Stimulated activated CD4-positive, alpha-beta T cell treated with anti-CD3 and anti-CD28 coated beads, Interleukin-4, amount 100 ng/mL, for 24 hours (primary cell): ENCODE data around the gene ZNF101.

ENCODE experiments used
- DNase-seq: peaks from one replicate; pipeline ENCODE4 v3.0.0-alpha.2; 2020

Gene ZNF101

DNA sequence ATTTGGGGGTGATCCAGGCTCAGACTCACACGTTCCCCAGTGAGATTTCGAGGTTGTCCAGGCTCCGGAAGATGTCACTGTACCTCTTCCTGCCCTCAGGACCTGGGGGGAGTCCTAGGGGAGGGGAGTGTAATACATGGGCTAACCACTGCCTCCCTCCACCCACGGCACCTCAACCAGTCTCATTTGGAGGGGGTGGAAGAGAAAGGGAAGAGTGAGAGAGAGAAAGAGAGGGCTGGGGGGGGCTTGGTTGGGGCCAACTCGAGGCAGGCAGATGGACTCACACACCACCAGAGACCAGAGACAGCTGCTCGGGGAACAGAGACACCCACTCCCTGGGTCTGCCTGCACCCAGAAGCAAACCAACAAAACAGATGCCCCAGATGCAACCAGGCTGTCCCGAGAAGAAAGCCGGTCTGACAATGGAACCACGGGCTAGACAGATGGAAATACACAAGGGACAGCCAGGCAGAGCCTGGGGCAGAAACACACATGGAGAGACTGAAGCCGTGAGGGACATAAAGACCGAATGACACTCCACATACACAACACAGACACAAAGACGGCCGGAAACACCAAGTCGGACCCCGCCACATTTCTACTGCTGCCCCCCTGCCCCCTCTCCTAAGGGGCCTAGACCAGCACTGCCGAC, 26.0 kb upstream of the ZNF101 start:
- peak; percentile 53 for DNase-seq

DNA sequence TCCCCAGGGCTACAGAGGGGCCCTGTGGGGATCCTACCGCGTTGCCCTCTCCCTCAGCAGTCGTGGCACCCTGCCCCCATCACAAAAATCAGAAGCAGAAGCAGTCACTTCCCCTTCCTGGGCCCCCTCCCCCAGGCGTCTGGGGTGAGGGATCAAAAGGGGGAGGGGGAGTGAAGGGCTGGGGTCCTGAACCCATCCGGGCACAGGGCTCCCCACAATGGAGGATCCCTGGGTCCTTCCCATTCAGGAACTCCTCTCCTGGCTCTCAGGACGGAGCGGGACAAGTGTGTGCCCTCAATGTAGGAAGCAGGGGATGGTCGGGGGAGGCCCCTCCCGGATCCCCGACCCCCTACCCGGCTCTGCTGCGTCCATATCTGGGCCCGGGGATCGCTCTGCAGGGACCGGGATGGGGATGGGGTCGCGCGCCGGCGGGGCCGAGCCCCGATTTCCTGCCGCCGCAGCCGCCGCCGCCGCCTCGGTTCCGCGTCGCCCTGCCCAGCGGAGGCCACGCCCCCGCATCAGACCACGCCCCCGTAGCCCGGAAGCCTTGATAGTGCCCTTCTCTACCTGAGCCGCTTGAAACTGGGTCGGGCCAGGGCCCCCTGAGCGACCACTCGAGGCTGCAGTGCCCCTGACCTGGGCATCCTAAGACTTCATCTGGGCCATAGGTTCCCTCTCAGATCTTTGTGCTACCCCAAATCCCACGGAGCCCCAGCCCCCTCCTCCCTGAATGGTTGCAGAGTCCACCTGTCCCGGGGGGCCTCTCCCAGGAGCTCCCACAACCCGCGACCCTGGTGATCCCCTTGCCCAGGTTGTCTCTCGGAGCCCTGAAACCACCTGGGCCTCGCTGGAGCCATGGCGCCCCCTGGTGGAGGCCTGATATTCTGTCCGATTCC, 25.2 kb upstream of the ZNF101 start, which contains the start of gene GMIP:
Gene GMIP, minus strand, starts transcription at position 500 of the 896 bp plus-strand sequence. Its CDS starts 128 bp downstream, at position 372.
- DNase-seq: peak; percentile 84

DNA sequence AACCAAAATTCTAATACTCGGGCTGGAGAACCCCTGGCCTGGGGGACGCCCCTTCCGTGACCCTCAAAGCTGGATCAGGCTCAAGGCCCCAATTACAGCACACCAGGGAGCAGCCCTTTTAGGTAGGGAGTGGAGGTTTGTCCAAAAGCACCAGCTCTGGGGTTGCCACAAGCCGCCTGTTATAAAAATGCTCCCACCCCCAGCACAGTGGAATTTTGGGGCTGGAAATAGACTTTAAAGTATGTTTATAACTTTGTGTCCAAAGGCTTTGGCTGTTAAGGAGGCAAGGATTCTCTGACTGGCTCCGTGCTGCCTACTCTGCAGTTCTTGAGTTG, 24.6 kb upstream of the ZNF101 start:
- DNase-seq: no peak

DNA sequence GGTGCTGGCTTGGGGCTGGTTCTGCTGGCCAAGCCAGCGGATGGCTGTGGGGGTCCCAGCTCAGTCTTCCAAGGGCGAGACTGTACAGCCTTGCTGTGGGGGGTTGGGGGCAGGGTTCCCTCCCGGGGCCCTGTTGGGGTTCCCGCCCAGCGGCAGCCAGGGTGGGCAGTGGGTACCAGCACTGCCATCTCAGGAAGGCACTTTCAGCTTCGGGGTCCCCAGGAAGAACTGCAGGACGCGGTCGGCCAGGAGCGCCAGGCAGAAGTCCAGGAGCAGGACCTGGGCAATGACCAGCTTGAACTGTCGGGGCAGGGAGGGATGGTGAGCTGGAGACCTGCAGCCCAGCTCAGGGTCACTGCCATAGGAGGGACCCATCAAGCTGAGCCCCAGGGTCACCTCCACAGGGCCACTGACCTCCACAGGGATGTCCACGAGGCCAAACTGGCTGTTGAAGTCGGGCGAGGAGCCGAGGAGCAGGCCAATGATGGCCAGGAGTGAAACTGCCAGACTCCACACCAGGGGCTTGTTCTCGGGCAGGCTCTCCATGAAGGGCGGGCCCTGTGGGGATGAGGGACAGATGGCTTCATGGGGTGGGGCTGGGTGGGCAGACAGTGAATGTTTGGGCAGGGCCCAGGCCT, 23.3 kb upstream of the ZNF101 start:
- no peak for DNase-seq

DNA sequence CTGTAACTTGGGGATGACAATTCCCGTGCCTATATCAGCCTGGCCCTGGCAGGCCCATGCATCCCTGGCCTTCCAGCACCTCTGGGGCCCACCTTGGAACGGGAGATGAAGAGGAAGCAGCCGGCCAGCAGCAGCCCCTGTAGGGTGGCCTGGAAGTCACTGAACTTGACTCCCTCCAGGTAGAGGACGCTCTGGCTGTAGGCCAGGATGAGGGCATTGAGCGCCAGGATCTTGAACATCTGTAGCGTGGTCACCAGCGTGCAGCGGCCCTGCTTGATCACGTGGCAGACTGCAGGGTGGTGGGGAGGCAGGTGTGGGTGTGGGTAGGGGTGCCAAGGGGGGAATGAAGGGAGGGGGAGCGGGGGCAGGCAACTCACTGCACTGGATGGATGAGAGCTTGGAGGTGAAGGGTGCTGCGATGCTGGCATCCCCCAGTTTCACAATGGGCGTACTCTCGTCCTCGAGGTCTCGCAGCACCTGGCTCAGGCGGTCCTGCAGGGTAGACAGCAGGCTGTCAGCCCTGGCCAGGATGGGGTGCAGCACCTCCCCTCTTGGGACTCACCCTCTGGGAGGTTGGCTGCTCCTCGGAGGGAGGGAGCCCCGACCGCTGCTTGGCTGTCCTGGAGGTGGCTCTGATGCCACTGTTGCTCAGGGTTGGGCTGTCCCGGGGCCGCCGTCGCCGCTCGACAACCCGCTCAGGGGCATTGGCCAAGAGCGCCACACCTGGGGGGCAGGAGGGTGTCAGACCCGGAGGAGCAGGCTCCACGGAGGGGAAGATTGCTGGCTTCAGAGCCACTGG, 21.4 kb upstream of the ZNF101 start:
- DNase-seq: no peak

DNA sequence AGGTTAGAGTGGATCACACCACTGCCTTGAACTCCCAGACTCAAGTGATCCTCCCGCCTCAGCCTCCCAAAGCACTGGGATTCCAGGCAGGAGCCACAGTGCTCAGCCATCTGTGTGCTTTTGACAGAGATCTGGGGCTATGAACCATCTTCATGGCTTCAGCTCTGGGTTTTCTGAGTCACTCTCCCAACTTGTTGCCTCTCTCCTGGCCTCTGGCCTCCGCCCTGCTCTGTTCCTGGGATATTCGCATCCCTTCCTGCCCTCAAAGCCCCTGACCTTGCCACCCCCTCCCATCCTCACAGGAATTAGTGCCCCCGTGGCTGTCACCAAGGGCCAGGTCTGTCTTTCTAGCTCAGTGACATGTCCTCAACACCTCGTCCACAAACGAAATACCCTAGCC, 19.5 kb upstream of the ZNF101 start:
- no peak for DNase-seq

DNA sequence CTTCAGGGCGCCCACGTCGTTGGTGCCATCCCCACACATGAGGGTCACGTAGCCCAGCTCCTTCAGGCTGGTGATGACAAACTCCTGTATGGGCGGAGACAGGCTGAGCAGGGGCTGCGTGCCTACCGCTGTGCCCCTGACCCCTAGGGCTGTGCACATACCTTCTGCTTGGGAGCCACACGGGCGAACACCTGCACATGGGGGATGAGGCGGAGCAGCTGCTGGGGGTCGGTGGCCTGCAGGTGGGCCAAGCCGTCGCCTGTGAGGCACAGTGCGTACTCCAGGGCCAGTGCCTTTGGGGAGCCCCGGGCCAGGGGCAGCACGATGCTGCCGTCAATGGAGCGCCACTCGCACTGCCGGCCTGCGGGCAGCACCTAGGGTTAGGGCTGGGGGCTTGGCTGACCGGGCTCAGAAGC, 19.1 kb upstream of the ZNF101 start:
- DNase-seq: no peak

DNA sequence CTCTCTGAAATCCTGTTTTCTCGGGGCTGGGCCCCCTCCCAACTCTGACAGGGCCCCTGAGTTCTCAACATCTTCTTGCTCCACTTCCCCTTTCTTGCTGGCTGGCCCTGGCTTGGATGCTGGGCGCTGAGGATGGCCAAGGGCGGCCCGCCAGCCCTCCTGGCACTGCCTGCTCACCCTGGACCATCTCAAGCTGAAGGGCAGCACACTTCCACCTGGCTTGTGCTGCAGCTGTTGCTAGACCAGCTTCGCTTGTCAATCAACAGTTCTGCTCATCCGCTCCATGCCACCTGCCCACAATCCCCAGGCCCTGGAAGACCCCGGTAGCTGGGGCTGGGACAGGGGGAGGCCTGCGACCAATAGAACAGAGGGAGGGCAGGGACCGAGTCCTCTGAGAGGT, 18.3 kb upstream of the ZNF101 start:
- no peak for DNase-seq

DNA sequence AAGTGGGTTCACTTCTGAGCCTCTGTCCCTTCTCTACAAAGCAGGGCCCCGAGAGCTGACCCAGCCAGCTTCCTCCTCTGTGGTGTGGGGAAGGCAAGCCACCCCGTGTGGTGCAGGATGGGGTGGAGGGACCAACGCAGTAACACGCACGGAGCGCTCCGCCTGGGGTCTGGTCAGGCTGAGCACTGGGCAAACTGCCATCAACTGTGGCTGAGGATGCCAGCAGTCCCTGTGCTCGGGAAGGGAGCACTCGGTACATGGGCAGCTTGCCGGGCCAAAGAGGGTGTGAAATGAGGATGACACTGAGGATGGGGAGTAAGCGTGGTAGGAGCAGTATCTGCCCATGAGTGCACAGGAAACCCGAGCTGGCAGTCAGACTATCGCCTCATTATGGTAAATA, 17.6 kb upstream of the ZNF101 start:
- no peak for DNase-seq

DNA sequence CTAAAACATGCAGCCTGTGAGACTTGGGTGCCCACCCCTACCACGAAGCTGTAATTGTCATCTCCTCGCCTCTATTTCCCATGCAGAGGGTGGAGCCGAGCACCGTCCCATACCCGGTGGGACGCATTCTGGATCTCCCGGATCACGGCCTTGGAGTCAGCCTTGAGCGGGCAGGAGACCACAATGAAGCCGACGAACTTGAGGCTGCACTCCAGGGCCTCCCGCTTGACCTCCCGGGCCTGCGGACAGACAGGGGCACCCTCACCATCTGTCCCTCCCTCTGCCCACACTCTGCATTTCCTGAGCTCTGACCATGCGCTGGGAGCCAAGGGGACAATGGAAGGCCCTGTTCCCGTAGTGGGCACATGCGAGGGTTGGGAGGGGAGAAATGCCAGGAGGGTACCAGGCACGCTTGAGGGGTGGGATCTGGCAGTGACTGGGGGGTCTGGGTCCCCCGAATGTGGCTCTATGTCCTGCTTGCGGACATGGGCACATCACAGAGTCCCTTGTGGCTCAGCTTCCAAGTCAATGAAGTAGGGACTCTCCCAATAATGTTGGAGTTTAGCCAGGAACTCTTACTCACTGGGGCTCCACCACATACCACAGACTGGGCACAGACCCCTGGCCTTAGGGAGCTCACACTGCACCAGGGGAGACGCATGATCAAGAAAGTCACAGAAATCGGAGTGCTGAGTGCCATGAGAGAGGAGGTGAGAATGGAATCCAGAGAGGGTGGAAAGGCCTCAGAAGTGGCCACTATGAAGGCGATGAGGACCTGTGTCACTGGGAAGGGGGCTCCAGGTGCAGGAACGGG, 15.9 kb upstream of the ZNF101 start:
- DNase-seq: no peak

DNA sequence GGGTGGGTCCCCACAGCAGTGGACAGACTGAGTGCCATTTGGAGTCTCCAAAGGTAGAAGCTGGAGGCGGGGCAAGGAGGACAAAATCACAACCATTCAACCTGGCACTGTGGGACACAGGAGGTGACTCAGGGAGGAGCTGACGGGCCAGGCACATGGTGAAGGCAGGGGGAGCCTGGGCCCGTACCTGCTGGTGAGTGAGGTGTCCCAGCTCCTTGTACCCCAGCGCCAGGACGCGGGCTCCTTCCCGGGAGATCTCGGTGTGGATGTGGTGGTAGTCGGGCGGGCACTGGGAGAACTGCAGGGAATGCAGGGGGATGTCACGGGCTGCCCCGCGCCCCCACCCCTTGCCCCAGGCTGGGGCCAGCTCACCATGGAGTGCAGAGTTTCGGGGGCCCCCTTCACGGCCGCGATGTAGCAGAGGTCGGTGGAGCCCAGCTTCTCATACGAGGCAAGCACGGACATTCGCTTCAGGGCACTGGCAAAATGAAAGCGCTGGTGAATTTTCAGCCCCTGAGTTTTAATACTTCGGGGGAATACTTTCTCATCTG, 15.0 kb upstream of the ZNF101 start:
- DNase-seq: no peak

DNA sequence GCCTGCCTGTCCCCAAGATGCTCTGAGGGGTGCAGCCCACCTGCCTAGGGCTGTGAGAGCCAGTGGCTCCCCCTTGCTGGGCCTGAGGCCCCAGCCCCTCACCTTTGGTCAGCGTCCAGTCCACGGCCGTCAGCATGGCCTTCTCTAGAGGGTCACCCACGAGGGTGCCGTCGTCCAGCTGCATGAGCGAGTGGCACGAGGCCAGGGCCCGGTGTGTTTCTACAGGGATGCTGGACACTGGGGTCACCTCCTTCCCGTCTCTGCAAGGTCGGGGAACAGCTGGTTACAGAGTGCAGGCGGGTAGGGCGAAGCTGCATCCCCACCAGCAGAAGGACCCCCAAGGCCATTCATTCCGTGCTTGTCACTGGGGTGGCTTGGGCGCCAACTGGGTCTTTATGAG, 14.2 kb upstream of the ZNF101 start:
- no peak for DNase-seq

DNA sequence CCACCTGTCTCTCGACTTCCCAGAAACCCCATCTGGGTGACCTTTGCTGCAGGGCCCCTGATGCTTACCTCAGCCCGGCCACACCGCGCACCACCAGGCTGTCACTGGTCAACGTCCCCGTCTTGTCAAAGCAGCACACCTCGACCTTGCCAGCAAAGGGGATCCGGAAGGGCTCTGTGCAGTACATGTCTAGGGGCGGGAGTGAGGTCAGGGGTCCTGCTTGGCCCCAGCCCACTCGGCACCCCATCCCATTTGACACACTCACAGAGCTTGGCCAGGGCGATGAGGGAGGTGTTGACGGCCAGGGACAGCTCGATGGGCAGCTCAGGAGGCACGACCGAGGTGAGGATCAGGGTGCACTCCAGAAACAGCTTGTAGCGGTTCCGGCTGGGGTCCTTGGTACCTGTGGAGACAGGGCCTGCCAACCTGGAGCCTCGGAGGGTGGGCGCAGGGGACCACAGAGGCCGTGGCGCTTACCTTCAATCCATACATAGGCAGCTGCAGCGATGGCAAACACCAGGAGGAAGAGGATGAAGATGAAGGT, 13.5 kb upstream of the ZNF101 start:
- no peak for DNase-seq

DNA sequence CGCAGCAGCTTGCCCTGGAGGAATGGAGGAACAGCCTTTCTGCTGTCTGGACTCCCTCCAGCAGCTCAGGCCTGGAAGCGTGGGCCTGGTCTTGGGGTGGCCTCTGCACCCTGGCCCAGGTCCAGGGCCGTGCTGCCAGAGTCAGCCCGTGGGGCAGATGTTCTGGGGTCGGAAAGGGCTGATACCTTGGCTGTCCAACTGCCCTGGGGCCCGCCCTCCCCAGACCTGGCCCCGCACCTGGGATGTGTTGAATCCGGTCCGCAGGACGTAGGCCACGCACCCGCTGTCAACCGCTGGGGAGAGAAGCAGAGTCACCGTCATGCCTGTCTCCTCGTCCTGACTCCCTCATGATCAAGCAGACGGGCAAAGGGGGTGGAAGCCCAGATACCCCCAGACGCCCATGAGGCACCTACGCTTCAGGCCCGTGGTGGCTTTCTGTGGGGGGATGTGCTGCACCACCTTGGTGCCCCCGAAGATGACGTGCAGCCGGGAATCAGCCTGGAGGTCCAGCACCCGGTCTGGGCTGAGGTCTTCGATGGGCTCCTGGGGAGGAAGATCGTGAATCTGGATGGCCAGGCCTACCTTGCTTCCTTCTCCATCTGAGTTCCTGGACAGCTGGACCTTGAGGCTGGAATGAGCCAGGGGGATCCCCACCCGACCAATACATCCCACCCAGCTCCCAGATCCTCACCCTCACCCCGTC, 12.8 kb upstream of the ZNF101 start:
- no peak for DNase-seq

DNA sequence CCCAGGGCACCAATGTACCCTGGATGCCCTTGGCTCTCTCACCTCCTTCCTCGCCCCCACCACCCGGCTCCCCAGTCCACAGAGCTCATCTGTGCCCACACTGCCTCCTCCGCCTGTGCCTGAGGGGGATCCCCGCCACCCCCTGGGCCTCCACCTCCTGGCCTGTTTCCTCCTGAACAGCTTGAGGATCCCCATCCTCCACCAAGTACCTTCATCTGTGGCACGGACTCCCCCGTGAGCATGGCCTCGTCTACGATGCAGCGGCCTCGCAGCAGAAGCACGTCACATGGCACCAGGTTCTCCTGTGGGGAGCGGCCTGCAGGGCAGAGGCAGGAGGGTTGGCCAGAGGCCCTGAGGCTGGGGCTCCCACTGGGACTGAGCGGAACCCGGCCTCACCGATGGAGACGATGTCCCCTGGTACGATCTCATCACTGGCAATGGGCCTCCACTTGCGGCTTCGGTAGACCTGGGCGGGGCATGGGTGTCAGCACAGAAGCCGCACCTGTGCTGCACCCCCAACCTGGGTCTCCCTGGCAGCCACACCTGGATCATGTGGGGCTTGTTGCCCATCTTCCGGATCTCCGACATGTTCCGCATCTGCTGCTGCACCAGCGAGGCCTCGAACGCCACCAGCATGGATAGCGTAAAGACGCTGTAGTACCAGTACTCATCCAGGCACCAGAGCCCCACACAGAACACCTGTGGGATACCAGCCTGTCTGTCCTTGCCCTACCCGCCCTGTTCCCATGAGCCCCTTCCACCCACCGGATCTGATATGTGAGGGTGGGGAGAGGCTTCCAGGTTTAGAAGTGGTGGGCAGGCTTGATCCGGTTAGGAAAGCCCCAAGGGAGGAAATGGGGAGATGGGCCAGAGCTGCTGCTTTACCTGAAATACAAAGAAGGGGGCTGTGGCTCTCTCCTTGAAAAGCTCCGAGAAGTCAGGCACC, 11.9 kb upstream of the ZNF101 start:
- DNase-seq: no peak

DNA sequence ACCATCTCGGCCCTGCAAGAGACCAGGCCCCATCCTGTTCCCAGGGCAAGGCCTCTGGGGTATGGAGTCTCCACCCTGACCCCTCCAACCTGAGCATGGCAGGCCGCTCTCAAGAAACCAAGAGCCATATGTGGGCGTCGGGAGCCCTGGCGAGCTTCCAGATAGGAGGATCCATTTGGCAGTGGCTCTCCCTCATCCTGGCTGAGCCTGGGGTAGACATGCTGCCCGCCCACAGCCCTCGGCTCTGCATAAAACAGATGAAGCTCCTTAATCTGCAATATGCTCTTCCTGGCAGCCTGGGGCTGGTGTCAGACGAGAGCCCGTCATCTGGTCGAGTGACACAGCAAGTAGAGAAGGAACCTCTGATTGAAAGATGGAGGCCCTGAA, 11.2 kb upstream of the ZNF101 start:
- DNase-seq: no peak

DNA sequence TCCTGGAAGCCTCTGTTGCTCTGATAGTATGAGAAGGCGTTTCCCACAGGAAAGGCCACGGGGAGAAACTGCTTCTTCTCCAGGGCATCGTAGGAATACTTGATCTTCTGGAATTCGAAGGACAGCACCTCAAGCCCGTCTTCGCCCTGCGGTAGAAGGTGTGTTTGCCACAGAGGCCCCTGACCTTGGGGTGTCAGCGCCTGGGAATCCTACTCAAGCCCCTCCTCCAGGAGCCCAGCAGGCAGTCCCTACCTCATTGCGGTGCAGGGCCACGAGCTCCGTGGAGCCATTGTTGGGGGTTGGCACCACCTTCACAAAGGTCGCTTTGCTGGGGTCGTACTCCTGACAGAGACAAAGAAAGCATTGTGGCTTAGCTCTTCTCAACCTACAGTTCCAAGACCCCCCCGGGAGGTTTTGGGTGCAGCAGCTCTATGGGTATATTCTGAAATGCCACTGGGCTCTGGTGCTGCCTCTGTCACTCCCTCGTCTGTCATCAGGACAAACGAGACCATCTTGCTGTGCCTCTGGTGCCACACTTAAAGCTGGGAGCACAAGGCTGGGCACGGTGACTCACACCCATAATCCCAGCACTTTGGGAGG, 8.9 kb upstream of the ZNF101 start:
- no peak for DNase-seq

DNA sequence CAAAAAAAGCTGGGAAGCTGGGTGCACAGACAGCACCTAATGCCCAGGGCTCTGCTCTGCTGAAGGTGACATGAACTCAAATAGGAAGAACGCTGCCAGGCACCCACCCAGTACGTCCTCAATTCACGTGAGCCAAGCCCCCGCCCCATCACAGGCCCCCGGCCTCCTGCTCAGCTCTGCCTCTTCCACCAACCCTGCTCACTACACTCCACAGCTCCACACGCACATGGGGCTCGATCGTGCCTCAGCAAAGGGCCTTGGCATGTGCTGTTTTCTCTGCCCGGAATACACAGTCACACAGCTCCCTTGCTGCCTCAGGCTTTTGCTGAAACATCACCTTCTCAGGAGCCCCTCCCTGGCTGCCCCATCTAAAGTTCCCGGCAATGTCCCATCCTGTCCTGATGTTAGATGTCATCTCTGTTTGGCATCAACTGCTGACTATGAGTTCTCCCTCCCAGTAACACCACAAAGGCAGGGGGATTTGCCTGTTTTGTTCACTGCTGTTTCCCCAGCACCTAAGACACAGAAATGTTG, 7.4 kb upstream of the ZNF101 start:
- no peak for DNase-seq

DNA sequence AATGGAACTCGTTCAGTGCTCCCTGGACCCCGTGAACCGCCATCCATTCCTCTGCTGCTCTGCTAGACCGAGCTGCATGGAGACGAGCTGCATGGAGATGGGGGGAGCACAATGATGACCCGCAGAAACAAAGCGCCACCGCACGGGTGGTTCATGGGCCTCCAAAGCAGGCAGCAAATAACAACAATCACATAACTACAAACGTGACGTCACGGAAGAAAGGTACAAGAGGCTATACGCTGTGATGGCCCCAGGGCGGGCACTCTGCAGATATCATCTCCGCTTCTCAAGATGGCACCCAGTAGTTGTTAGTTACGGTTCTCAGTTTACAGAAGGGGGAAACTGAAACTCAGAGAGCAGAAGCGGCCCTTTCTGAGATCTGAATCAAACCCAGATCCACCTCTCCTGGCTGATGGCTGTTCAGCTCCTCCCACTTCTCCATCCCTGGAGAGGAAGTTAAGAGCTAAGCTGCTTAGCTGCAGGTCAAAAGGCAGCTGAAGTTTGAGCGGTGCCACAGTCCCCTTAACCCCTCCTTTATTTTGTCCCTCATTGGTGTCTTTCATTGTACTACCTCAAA, 6.9 kb upstream of the ZNF101 start:
- peak; percentile 54 for DNase-seq
